ENCODE results near the gene TAAR8.

DNA sequence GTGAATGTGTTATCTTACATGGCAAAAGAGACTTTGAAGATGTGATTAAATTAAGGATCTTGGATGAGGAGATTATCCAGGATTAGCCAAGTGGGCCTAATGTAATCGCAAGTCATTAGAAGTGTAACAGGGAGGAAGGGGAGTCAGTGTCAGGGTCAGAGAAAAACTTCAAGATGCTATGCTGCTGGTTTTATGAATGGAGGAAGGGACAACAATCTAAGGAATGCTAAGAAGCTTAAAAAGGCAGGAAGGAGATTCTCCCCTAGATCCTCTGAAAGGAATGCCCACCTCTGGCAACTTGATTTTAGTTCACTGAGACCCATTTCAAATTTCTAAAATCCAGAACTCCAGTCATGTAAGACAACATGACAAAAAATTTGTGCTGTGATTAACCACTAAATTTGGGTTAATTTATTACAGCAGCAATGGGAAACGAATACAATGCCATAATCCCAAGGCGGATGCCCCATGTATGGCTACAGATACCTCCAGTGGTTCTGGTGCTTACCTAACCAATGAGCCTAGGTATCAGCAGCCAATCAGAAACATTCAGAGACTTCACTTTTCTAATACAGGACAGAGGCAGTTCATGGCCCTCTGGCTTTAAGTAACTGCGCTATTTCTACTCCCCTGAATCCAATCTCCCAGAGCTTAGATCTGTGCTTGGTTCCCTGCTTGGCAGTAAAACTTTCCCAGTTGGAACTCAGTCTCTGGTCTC is 3.6 kb upstream of the TAAR8 start:
- TF ChIP-seq, protein P1, sequence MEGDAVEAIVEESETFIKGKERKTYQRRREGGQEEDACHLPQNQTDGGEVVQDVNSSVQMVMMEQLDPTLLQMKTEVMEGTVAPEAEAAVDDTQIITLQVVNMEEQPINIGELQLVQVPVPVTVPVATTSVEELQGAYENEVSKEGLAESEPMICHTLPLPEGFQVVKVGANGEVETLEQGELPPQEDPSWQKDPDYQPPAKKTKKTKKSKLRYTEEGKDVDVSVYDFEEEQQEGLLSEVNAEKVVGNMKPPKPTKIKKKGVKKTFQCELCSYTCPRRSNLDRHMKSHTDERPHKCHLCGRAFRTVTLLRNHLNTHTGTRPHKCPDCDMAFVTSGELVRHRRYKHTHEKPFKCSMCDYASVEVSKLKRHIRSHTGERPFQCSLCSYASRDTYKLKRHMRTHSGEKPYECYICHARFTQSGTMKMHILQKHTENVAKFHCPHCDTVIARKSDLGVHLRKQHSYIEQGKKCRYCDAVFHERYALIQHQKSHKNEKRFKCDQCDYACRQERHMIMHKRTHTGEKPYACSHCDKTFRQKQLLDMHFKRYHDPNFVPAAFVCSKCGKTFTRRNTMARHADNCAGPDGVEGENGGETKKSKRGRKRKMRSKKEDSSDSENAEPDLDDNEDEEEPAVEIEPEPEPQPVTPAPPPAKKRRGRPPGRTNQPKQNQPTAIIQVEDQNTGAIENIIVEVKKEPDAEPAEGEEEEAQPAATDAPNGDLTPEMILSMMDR (IDR thresholded peaks at IDR 0.05) = no peak
- no peak for TF ChIP-seq ZFX (IDR thresholded peaks at IDR 0.05; ENCODE audit: borderline replicate concordance)

Measured in 22Rv1 (cell line).